HepG2 (cell line): ENCODE results near the gene FKTN. TPM values are rescaled to one million over a fixed set of nuclear protein-coding genes. Genes with fewer than 3 reads are reported as not detected.

Experiments
- DDIT3 ChIP-seq: sonication (generic); formaldehyde crosslinking; IDR thresholded peaks from 2 replicates; pipeline ENCODE4 v1.4.0; 2020; ENCODE audit warnings: mild to moderate bottlenecking, missing genetic modification reagents
- ERF ChIP-seq: IDR thresholded peaks from 2 replicates; pipeline ENCODE4 v1.6.1; 2018; ENCODE audit warnings: missing biosample characterization, missing genetic modification reagents
- IRF9 ChIP-seq: sonication (generic); formaldehyde crosslinking; IDR thresholded peaks from 2 replicates; pipeline ENCODE4 v1.8.0; 2022; ENCODE audit warnings: missing genetic modification reagents, mild to moderate bottlenecking, borderline replicate concordance
- KLF16 ChIP-seq, 2 experiments: sonication (generic) in 1 of 2; formaldehyde crosslinking in 1 of 2; IDR thresholded peaks; 2 replicates each; pipeline versions ENCODE4 v1.6.1 to v1.8.0; 2016 to 2023; ENCODE audit warnings: missing genetic modification reagents in 2 of 2, missing compliant biosample characterization in 1 of 2
- MXD4 ChIP-seq: IDR thresholded peaks from 2 replicates; pipeline ENCODE4 v1.6.1; 2016; ENCODE audit warnings: mild to moderate bottlenecking, missing biosample characterization, missing genetic modification reagents
- PRMT3 ChIP-seq: sonication (generic); formaldehyde crosslinking; IDR thresholded peaks from 2 replicates; pipeline ENCODE4 v1.8.1; 2022; ENCODE audit warnings: low read depth, mild to moderate bottlenecking, moderate library complexity, missing genetic modification reagents, borderline replicate concordance
- SPEN ChIP-seq: sonication (generic); formaldehyde crosslinking; IDR thresholded peaks from 2 replicates; pipeline ENCODE4 v1.5.1; 2020; ENCODE audit warnings: low read depth, mild to moderate bottlenecking, missing genetic modification reagents
- ZNF124 ChIP-seq: sonication (generic); formaldehyde crosslinking; IDR thresholded peaks from 2 replicates; pipeline ENCODE4 v1.4.0; 2020; ENCODE audit warnings: missing genetic modification reagents
- ZNF143 ChIP-seq: sonication (generic); formaldehyde crosslinking; IDR thresholded peaks from 2 replicates; pipeline ENCODE4 v1.4.0; 2020; ENCODE audit warnings: missing genetic modification reagents
- ZNF24 ChIP-seq: fragments of 450-650 bp; IDR thresholded peaks from 2 replicates; pipeline ENCODE4 v1.6.1; 2017; ENCODE audit warnings: antibody characterized with exemption, mild to moderate bottlenecking
- ZNF280D ChIP-seq: sonication (generic); formaldehyde crosslinking; IDR thresholded peaks from 2 replicates; pipeline ENCODE4 v1.5.1; 2020; ENCODE audit warnings: mild to moderate bottlenecking, missing genetic modification reagents
- ZNF430 ChIP-seq: sonication (generic); formaldehyde crosslinking; IDR thresholded peaks from 2 replicates; pipeline ENCODE4 v1.9.0; 2021; ENCODE audit warnings: mild to moderate bottlenecking, missing genetic modification reagents
- ZNF776 ChIP-seq: sonication (generic); formaldehyde crosslinking; IDR thresholded peaks from 2 replicates; pipeline ENCODE4 v1.4.0; 2020; ENCODE audit warnings: mild to moderate bottlenecking, missing genetic modification reagents
- ZSCAN25 ChIP-seq: sonication (generic); formaldehyde crosslinking; IDR thresholded peaks from 2 replicates; pipeline ENCODE4 v1.8.0; 2022; ENCODE audit warnings: mild to moderate bottlenecking, missing genetic modification reagents
- polyA plus RNA-seq, 8 experiments: library from polyadenylated mRNA; depleted of rRNA in 3 of 8; stranded (reverse) in 7 of 8; unstranded in 1 of 8; fragments of >200 nt; fragmentation: Illumina TruSeq in 4 of 8; extraction: Trizol in 4 of 8; gene quantifications; 2 replicates each; pipeline versions ENCODE4 v1.2.1 to v1.2.3, GENCODE V29; 2011 to 2016; ENCODE audit warnings: low read depth in 4 of 8, missing spikeins in 1 of 8, mixed read lengths in 1 of 8; ENCODE audit not compliant: insufficient read depth in 1 of 8
- total RNA-seq, 5 experiments: library from RNA; depleted of rRNA; stranded (reverse); fragments of >200 nt; fragmentation: Illumina TruSeq; extraction: Trizol; gene quantifications; 2 replicates each; pipeline ENCODE4 v1.2.3, GENCODE V29; 2016; ENCODE audit warnings: low read depth in 1 of 5
- TF ChIP-seq, protein P1 (sequence below): IDR thresholded peaks from 2 replicates; pipeline ENCODE4 v1.6.1; 2016; ENCODE audit warnings: mild to moderate bottlenecking, missing biosample characterization, missing genetic modification reagents
- TF ChIP-seq, protein P2 (sequence below): sonication (generic); formaldehyde crosslinking; IDR thresholded peaks from 2 replicates; pipeline ENCODE4 v1.4.0; 2020; ENCODE audit warnings: mild to moderate bottlenecking, missing genetic modification reagents
- TF ChIP-seq, protein P3 (sequence below): IDR thresholded peaks from 2 replicates; pipeline ENCODE4 v1.4.0; 2020; ENCODE audit warnings: mild to moderate bottlenecking, missing genetic modification reagents

The FKTN gene
- total and polyA plus RNA-seq, 2 of the 13 experiments (the other 11 are each of a cell fraction or from before 2014, with no cell fraction given), result 7.9 to 13.5 TPM

DNA sequence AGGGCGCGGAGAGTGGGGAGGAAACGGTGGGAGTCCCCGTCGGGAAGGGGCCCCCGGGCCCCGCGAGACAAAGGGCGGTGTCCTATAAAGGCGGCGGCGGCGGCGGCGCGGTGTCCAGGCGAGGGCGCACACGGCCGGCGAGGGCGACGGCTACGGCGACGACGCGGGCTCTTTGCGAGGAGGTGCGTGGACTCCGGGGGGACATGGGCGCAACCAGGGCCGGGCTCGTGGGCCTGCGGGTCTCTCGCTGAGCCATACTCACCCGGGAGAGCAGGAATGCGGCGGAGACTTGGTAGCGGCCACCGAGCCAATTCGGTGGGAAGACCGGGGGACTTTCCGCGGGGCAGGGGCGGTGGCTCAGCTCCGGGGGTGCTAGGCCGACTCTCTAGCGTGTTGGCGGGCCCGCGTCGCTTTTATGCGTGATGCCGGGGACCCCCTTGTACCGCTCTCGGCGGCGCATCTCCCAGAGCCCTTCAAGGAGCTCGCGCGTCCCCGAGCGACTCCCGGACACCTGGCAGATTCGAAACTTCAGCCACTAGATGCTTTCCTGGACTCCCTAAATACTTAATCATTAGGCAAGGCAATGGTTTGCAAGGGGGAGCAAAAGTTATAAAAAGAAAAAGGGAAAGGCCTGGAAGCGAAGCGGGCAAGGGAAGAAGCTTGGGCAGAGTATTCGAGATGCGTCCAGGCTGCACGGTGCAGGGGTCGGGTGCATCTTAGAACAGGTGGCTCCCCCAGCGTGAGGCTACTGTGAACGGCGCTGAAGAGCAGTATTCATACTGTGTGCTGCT lies 98.4 kb downstream of the FKTN start (continued):
- no peak for TF ChIP-seq ZNF280D (CRISPR knock-in tag)
- TF ChIP-seq ZNF430 (CRISPR knock-in tag), result peak; percentile 74; the same call in 1 of the 2 replicates
- TF ChIP-seq SPEN (CRISPR knock-in tag), result peak; percentile 47; the same call in 1 of the 2 replicates
- TF ChIP-seq ZNF143 (CRISPR knock-in tag), result no peak
- no peak for TF ChIP-seq KLF16 (CRISPR knock-in tag; IDR thresholded peaks at IDR 0.05)
- no peak for TF ChIP-seq ZNF24
- 0 out of 2 replicates have a peak, but pooled peaks have one; percentile 37 for TF ChIP-seq ZNF124 (CRISPR knock-in tag)
- TF ChIP-seq ERF (CRISPR knock-in tag), result peak; percentile 67
- TF ChIP-seq PRMT3 (CRISPR knock-in tag), result 0 out of 2 replicates have a peak, but pooled peaks have one; percentile 63
- no peak for TF ChIP-seq ZSCAN25 (CRISPR knock-in tag)
- no peak for TF ChIP-seq MXD4 (CRISPR knock-in tag)
- TF ChIP-seq, protein P1, sequence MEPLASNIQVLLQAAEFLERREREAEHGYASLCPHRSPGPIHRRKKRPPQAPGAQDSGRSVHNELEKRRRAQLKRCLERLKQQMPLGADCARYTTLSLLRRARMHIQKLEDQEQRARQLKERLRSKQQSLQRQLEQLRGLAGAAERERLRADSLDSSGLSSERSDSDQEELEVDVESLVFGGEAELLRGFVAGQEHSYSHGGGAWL (CRISPR knock-in tag), result peak; percentile 86
- TF ChIP-seq, protein P2, sequence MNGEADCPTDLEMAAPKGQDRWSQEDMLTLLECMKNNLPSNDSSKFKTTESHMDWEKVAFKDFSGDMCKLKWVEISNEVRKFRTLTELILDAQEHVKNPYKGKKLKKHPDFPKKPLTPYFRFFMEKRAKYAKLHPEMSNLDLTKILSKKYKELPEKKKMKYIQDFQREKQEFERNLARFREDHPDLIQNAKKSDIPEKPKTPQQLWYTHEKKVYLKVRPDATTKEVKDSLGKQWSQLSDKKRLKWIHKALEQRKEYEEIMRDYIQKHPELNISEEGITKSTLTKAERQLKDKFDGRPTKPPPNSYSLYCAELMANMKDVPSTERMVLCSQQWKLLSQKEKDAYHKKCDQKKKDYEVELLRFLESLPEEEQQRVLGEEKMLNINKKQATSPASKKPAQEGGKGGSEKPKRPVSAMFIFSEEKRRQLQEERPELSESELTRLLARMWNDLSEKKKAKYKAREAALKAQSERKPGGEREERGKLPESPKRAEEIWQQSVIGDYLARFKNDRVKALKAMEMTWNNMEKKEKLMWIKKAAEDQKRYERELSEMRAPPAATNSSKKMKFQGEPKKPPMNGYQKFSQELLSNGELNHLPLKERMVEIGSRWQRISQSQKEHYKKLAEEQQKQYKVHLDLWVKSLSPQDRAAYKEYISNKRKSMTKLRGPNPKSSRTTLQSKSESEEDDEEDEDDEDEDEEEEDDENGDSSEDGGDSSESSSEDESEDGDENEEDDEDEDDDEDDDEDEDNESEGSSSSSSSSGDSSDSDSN (CRISPR knock-in tag), result peak; percentile 52; the same call in 1 of the 2 replicates
- TF ChIP-seq, protein P3, sequence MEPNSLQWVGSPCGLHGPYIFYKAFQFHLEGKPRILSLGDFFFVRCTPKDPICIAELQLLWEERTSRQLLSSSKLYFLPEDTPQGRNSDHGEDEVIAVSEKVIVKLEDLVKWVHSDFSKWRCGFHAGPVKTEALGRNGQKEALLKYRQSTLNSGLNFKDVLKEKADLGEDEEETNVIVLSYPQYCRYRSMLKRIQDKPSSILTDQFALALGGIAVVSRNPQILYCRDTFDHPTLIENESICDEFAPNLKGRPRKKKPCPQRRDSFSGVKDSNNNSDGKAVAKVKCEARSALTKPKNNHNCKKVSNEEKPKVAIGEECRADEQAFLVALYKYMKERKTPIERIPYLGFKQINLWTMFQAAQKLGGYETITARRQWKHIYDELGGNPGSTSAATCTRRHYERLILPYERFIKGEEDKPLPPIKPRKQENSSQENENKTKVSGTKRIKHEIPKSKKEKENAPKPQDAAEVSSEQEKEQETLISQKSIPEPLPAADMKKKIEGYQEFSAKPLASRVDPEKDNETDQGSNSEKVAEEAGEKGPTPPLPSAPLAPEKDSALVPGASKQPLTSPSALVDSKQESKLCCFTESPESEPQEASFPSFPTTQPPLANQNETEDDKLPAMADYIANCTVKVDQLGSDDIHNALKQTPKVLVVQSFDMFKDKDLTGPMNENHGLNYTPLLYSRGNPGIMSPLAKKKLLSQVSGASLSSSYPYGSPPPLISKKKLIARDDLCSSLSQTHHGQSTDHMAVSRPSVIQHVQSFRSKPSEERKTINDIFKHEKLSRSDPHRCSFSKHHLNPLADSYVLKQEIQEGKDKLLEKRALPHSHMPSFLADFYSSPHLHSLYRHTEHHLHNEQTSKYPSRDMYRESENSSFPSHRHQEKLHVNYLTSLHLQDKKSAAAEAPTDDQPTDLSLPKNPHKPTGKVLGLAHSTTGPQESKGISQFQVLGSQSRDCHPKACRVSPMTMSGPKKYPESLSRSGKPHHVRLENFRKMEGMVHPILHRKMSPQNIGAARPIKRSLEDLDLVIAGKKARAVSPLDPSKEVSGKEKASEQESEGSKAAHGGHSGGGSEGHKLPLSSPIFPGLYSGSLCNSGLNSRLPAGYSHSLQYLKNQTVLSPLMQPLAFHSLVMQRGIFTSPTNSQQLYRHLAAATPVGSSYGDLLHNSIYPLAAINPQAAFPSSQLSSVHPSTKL (CRISPR knock-in tag), result peak; percentile 45; the same call in 1 of the 2 replicates
- 0 out of 2 replicates have a peak, but pooled peaks have one; percentile 43 for TF ChIP-seq IRF9 (CRISPR knock-in tag)
- no peak for TF ChIP-seq DDIT3 (CRISPR knock-in tag)
- peak; percentile 64; the same call in 1 of the 2 replicates for TF ChIP-seq ZNF776 (CRISPR knock-in tag)
